Measurements from ENCODE around the gene EEFSEC.

GRCh38 chr3:128199110-128199509 is 45.8 kb downstream of the EEFSEC start:
- no peak for TF ChIP-seq CTCF (IDR thresholded peaks at IDR 0.05; ENCODE audit: low read length)
- no peak for TF ChIP-seq EZH2 (optimal IDR thresholded peaks at IDR 0.05; ENCODE audit: low read depth, low read length)

Measured in MM.1S (cell line).